ENCODE data around the gene ZNF609. TPM values are rescaled to one million over a fixed set of nuclear protein-coding genes. Genes with fewer than 3 reads are reported as not detected.

The ZNF609 gene
- total RNA-seq, 4 donors from 2014 or later: 38.7 to 50.6 (median 43.9) TPM

DNA sequence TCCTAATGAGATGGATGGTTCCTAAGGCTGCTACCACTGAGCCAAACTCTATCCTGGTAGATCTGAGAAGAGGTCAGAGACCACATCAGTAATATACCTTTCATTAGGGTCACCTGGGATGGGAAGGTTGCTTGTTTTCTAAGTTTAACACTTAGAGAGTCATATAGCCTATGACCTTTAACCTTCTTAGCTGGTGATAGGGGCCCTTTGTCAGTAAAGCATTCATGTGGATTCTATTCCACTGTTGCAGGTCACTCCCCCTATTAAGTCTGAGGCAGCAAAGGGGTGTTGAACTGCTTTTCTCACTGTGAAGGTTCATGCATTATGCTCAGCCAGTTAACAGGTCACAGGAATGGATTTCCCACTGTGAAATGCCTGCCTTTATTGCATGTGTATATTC lies 6.1 kb upstream of the ZNF609 start:
- TF ChIP-seq, protein P1, sequence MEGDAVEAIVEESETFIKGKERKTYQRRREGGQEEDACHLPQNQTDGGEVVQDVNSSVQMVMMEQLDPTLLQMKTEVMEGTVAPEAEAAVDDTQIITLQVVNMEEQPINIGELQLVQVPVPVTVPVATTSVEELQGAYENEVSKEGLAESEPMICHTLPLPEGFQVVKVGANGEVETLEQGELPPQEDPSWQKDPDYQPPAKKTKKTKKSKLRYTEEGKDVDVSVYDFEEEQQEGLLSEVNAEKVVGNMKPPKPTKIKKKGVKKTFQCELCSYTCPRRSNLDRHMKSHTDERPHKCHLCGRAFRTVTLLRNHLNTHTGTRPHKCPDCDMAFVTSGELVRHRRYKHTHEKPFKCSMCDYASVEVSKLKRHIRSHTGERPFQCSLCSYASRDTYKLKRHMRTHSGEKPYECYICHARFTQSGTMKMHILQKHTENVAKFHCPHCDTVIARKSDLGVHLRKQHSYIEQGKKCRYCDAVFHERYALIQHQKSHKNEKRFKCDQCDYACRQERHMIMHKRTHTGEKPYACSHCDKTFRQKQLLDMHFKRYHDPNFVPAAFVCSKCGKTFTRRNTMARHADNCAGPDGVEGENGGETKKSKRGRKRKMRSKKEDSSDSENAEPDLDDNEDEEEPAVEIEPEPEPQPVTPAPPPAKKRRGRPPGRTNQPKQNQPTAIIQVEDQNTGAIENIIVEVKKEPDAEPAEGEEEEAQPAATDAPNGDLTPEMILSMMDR (IDR thresholded peaks at IDR 0.05): no peak
- no peak for TF ChIP-seq EP300 (IDR thresholded peaks at IDR 0.05)
- TF ChIP-seq POLR2AphosphoS5 (IDR thresholded peaks at IDR 0.05): no peak
- TF ChIP-seq POLR2A (IDR thresholded peaks at IDR 0.05): no peak
- H3K9me3 ChIP-seq: no peaks in the 10 kb centered on the region
- no peak overlapping the region for H3K4me3 ChIP-seq
- H3K27ac ChIP-seq: peak overlapping the region in 3 of 4 donors; percentile 34 to 72 (median 54)
- peaks cover 0 to 6% of the 10 kb centered on the region in 2 donors for H3K36me3 ChIP-seq
- H3K27me3 ChIP-seq: no peaks in the 10 kb centered on the region
- ATAC-seq: no peak
- H3K4me1 ChIP-seq: peaks cover 13 to 67% (median 34%) of the 10 kb centered on the region in 3 donors

DNA sequence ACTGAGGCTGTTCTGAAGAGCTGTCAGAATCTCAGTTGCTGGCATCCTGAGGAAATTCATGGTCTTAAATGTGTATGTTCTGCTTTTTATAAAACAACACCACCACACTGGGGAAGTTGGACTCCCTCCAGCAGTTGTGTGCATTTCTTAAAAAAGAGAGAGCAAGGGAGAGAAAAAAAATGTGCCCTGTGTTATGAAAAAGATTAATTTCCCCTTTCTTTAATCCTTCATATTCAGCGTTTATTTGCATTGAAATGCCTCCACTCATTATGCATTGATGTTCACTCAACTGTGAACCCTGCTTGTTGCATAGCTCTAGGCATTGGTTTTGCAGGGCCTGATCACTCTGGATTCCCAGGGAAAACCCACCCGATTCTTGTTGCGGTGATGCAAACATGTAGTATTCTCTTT lies 4.4 kb upstream of the ZNF609 start:
- Histone ChIP-seq H3K27ac (peak overlapping the region; percentile 40 to 72 (median 63)), H3K4me1 (peaks cover 18 to 77% (median 39%) of the 10 kb centered on the region in 3 donors), H3K27me3 (no peaks in the 10 kb centered on the region), H3K4me3 (no peak overlapping the region), H3K36me3 (no peaks in the 10 kb centered on the region), H3K9me3 (no peaks in the 10 kb centered on the region)
- TF ChIP-seq POLR2A (IDR thresholded peaks at IDR 0.05) (no peak), EP300 (IDR thresholded peaks at IDR 0.05) (no peak), POLR2AphosphoS5 (IDR thresholded peaks at IDR 0.05) (no peak)
- TF ChIP-seq, protein P1 (IDR thresholded peaks at IDR 0.05): no peak
- 34 to 40% methylated on average over 3 of the region's 3 CpGs for WGBS, 2 donors (ENCODE audit: low coverage in 1 of 2)
- ATAC-seq: no peak

DNA sequence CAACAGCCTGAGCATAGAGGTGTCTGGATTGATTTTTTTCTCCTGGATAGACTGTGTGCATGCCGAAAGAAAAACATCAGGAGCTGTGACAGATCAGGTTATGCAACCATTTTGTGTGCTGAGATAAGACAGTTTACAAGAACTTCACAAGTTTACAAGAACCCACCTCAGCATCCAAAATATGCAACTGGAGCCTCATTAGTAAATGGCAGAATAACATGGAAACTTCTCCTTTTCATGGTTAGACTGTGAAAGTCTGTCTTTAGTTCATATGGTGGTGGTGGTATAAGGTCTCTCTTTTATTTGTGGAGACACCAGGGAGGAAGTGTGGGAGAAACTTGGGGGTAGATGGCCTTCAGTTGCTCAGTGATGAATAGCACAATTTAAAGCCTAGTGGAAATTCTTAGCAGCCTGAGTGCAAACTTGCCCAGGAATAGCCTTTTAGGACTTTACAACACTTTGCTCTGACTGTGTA lies 3.7 kb upstream of the ZNF609 start:
- no peak overlapping the region for H3K4me3 ChIP-seq
- no peak for ATAC-seq
- H3K4me1 ChIP-seq: peaks cover 19 to 81% (median 42%) of the 10 kb centered on the region in 3 donors
- TF ChIP-seq POLR2A (IDR thresholded peaks at IDR 0.05): no peak
- TF ChIP-seq POLR2AphosphoS5 (IDR thresholded peaks at IDR 0.05): no peak
- TF ChIP-seq, protein P1 (IDR thresholded peaks at IDR 0.05): no peak
- TF ChIP-seq EP300 (IDR thresholded peaks at IDR 0.05): no peak
- no peaks in the 10 kb centered on the region for H3K27me3 ChIP-seq
- no peaks in the 10 kb centered on the region for H3K9me3 ChIP-seq
- H3K27ac ChIP-seq: peak overlapping the region; percentile 40 to 72 (median 63)
- no peaks in the 10 kb centered on the region for H3K36me3 ChIP-seq
- WGBS, 2 donors (ENCODE audit: low coverage in 1 of 2): 14 to 29% methylated on average over 1 of the region's 1 CpG

DNA sequence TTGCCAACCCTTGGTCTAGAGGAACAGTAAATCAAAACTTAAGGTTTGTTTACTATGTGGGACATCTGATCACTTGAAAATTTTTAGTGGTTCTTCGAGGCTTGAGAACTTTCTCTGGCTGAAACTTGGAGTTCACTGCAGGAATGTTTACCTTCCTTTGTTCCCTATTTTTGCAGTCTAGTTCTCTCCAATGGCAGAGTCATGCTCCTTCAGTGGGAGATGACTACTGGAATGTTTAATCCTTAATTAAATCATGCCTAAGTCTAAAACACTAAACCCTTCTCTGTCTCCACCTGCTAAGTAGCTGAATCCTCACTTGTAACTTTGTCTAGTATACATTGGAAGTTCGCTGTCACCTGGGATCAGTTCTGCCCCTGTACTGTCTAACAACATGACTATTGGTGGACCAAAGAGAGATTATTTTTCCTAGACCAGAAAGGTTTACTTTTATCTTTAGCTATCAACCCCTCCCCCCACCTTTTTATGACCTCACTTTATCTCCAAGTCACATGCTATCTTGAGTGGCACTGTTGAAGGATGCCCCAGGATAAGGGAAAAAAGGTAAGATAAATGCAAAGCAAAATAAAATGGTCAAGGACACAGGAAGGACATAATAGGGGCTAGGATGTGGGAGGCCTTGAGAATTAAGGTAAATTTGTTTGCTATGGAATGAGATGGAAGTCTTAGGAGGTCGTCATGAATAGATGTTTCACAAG lies 1.2 kb upstream of the ZNF609 start:
- ATAC-seq: no peak
- 59 to 67% methylated on average over 3 of the region's 3 CpGs for WGBS, 2 donors (ENCODE audit: low coverage in 1 of 2)
- Histone ChIP-seq H3K27me3 (no peaks in the 10 kb centered on the region), H3K4me1 (peaks cover 35 to 82% (median 41%) of the 10 kb centered on the region in 3 donors), H3K27ac (peak overlapping the region; percentile 78 to 97 (median 93)), H3K4me3 (no peak overlapping the region), H3K9me3 (no peaks in the 10 kb centered on the region), H3K36me3 (no peaks in the 10 kb centered on the region)
- TF ChIP-seq, protein P1 (IDR thresholded peaks at IDR 0.05): no peak
- TF ChIP-seq EP300 (IDR thresholded peaks at IDR 0.05): no peak
- TF ChIP-seq POLR2AphosphoS5 (IDR thresholded peaks at IDR 0.05): no peak
- no peak for TF ChIP-seq POLR2A (IDR thresholded peaks at IDR 0.05)

All from gastroesophageal sphincter (tissue), 4 donors.